IMR-90 (cell line): Measurements from ENCODE around the gene TFPI. TPM values are rescaled to one million over a fixed set of nuclear protein-coding genes. Genes with fewer than 3 reads are reported as not detected.

ENCODE experiments used
- ATAC-seq: fragments of 200-7000 bp; cut with Tn5 transposase; 2 replicates; pipeline ENCODE4 v1.9.1; 2020; ENCODE audit warnings: low read depth, mild to moderate bottlenecking, moderate library complexity
- BruUV-seq: library from RNA; stranded (reverse); fragments of 400-500 nt; replicated peaks from 2 replicates; lab custom pipeline; 2021; lab: Mats Ljungman, UMichigan
- CTCF ChIA-PET: fragments of 300-600 bp; formaldehyde crosslinking; extraction: SDS; loops from one replicate; lab custom pipeline; 2021; ENCODE audit warnings: antibody characterized with exemption; lab: Yijun Ruan, JAX
- POLR2A ChIA-PET: fragments of 300-600 bp; sonication (Branson Sonifier 250); formaldehyde crosslinking; loops from one replicate; lab custom pipeline; 2022; ENCODE audit warnings: antibody characterized with exemption; ENCODE audit not compliant: unreplicated experiment; lab: Charles Lee
- DNase-seq: peaks from one replicate; pipeline ENCODE4 v3.0.0; 2013
- H2AFZ ChIP-seq: replicated peaks from 2 replicates; pipeline ENCODE3; 2013; ENCODE audit warnings: low read length, mild to moderate bottlenecking; ENCODE audit not compliant: poor library complexity
- H2AK5ac ChIP-seq: 2 replicates; pipeline ENCODE4 v1.6.1; 2013; ENCODE audit warnings: low read depth, low read length, inconsistent platforms
- H2AK9ac ChIP-seq: replicated peaks from 2 replicates; pipeline ENCODE3; 2013; ENCODE audit warnings: mild to moderate bottlenecking, low read depth, low read length, moderate library complexity; ENCODE audit not compliant: poor library complexity
- H2BK120ac ChIP-seq: 2 replicates; pipeline ENCODE4 v1.6.1; 2013; ENCODE audit warnings: low read depth, low read length, inconsistent platforms
- H2BK15ac ChIP-seq: 3 replicates; pipeline ENCODE4 v1.6.1; 2013; ENCODE audit warnings: low read depth, low read length, inconsistent platforms
- H2BK20ac ChIP-seq: 2 replicates; pipeline ENCODE4 v1.6.1; 2013; ENCODE audit warnings: low read depth, mild to moderate bottlenecking, inconsistent platforms, low read length, moderate library complexity
- H2BK5ac ChIP-seq: 2 replicates; pipeline ENCODE4 v1.6.1; 2013; ENCODE audit warnings: mild to moderate bottlenecking, low read depth, low read length, inconsistent platforms; ENCODE audit not compliant: poor library complexity, severe bottlenecking
- H3K14ac ChIP-seq: replicated peaks from 2 replicates; pipeline ENCODE4 v1.6.1; 2013; ENCODE audit warnings: low read depth, low read length, inconsistent platforms
- H3K18ac ChIP-seq: 2 replicates; pipeline ENCODE4 v1.6.1; 2013; ENCODE audit warnings: low read depth, low read length, control low read depth
- H3K23ac ChIP-seq: 2 replicates; pipeline ENCODE4 v1.6.1; 2013; ENCODE audit warnings: low read depth, low read length, inconsistent platforms
- H3K27ac ChIP-seq: 2 replicates; pipeline ENCODE4 v1.5.1; 2013; ENCODE audit warnings: mild to moderate bottlenecking, control low read depth, low read length; ENCODE audit not compliant: insufficient read depth
- H3K27me3 ChIP-seq: 2 replicates; pipeline ENCODE4 v1.6.1; 2013; ENCODE audit warnings: low read length; ENCODE audit not compliant: control insufficient read depth, insufficient read depth
- H3K36me3 ChIP-seq: 2 replicates; pipeline ENCODE4 v1.6.1; 2013; ENCODE audit warnings: low read length, mixed read lengths; ENCODE audit not compliant: control insufficient read depth, insufficient read depth
- H3K4ac ChIP-seq: 2 replicates; pipeline ENCODE4 v1.6.1; 2013; ENCODE audit warnings: low read depth, low read length, inconsistent platforms
- H3K4me1 ChIP-seq: 2 replicates; pipeline ENCODE4 v1.6.1; 2013; ENCODE audit warnings: low read length, mixed read lengths; ENCODE audit not compliant: control insufficient read depth, insufficient read depth
- H3K4me2 ChIP-seq: 2 replicates; pipeline ENCODE4 v1.6.1; 2013; ENCODE audit warnings: low read depth, mild to moderate bottlenecking, control low read depth, low read length, moderate library complexity
- H3K4me3 ChIP-seq: 2 replicates; pipeline ENCODE4 v1.5.1; 2013; ENCODE audit warnings: low read depth, mild to moderate bottlenecking, control low read depth, low read length, moderate library complexity; ENCODE audit not compliant: insufficient read depth
- H3K56ac ChIP-seq: 2 replicates; pipeline ENCODE4 v1.6.1; 2013; ENCODE audit warnings: low read length, inconsistent platforms; ENCODE audit not compliant: insufficient read depth; ENCODE audit errors: extremely low read depth
- H3K79me1 ChIP-seq, 2 experiments: 2 replicates each; pipeline ENCODE4 v1.6.1; 2013; ENCODE audit warnings: low read length in 2 of 2, inconsistent platforms in 1 of 2, low read depth in 1 of 2
- H3K9ac ChIP-seq: 2 replicates; pipeline ENCODE4 v1.6.1; 2013; ENCODE audit warnings: low read depth, low read length, control low read depth
- H3K9me1 ChIP-seq: 2 replicates; pipeline ENCODE4 v1.6.1; 2013; ENCODE audit warnings: low read length, inconsistent platforms; ENCODE audit not compliant: insufficient read depth
- H3K9me3 ChIP-seq: 2 replicates; pipeline ENCODE4 v1.6.1; 2013; ENCODE audit warnings: low read length; ENCODE audit not compliant: control insufficient read depth, insufficient read depth
- H4K20me1 ChIP-seq: 2 replicates; pipeline ENCODE4 v1.6.1; 2013; ENCODE audit warnings: low read length, inconsistent platforms; ENCODE audit not compliant: insufficient read depth
- H4K5ac ChIP-seq: 2 replicates; pipeline ENCODE4 v1.6.1; 2013; ENCODE audit warnings: mild to moderate bottlenecking, low read depth, low read length, control low read depth
- H4K8ac ChIP-seq, 2 experiments: 2 replicates each; pipeline ENCODE4 v1.6.1; 2013; ENCODE audit warnings: low read depth in 2 of 2, low read length in 2 of 2, control low read depth in 1 of 2, inconsistent platforms in 1 of 2
- H4K91ac ChIP-seq: 2 replicates; pipeline ENCODE4 v1.6.1; 2013; ENCODE audit warnings: low read depth, low read length, inconsistent platforms; ENCODE audit not compliant: insufficient read depth
- BHLHE40 ChIP-seq: fragments of 150-350 bp; IDR thresholded peaks from 2 replicates; pipeline ENCODE4 v1.6.1; 2016; ENCODE audit warnings: mild to moderate bottlenecking, low read depth, low read length
- CEBPB ChIP-seq: IDR thresholded peaks from 2 replicates; pipeline ENCODE4 v1.6.1; 2012; ENCODE audit warnings: low read depth, low read length, improper control_type of control experiment
- CHD1 ChIP-seq: IDR thresholded peaks from 2 replicates; pipeline ENCODE4 v1.6.1; 2012; ENCODE audit warnings: low read depth, low read length, improper control_type of control experiment
- CTCF ChIP-seq: conservative IDR thresholded peaks from 2 replicates; pipeline ENCODE4 v1.5.1; 2012; ENCODE audit warnings: mild to moderate bottlenecking, low read depth, low read length, improper control_type of control experiment
- MAFK ChIP-seq: IDR thresholded peaks from 2 replicates; pipeline ENCODE4 v1.6.1; 2012; ENCODE audit warnings: low read depth, low read length, improper control_type of control experiment
- NFE2L2 ChIP-seq: fragments of 150-350 bp; IDR thresholded peaks from 2 replicates; pipeline ENCODE4 v1.6.1; 2016; ENCODE audit warnings: low read depth, mild to moderate bottlenecking, low read length
- POLR2A ChIP-seq: IDR thresholded peaks from 2 replicates; pipeline ENCODE4 v1.6.1; 2012; ENCODE audit warnings: mild to moderate bottlenecking, low read depth, low read length
- RAD21 ChIP-seq: IDR thresholded peaks from 2 replicates; pipeline ENCODE4 v1.6.1; 2012; ENCODE audit warnings: low read length, improper control_type of control experiment
- RCOR1 ChIP-seq: IDR thresholded peaks from 2 replicates; pipeline ENCODE4 v1.6.1; 2012; ENCODE audit warnings: mild to moderate bottlenecking, low read length, improper control_type of control experiment; ENCODE audit not compliant: insufficient replicate concordance
- SMC3 ChIP-seq: fragments of 150-350 bp; IDR thresholded peaks from 2 replicates; pipeline ENCODE4 v1.6.1; 2016; ENCODE audit warnings: low read depth, mild to moderate bottlenecking, antibody characterized with exemption, low read length, moderate library complexity
- WGBS, 2 experiments: methylation state at CpG; one replicate each; pipeline versions ENCODE4 v1.1.5 to v1.1.7; 2013; ENCODE audit warnings: missing lambda C conversion rate in 2 of 2; ENCODE audit not compliant: insufficient read length in 1 of 2; ENCODE audit errors: extremely low coverage in 2 of 2; 5-methylcytosine and 5-hydroxymethylcytosine counted together
- dilution Hi-C: fragments of 300-500 bp; cut with HindIII; formaldehyde crosslinking; loops from one replicate; pipeline ENCODE4 v1.14.3; 2018; ENCODE audit warnings: low sequenced_read_pairs; ENCODE audit not compliant: unreplicated experiment
- in situ Hi-C: fragments of 300-500 bp; cut with MboI; formaldehyde crosslinking; loops from 3 replicates; pipeline ENCODE4 v1.14.3; 2019; ENCODE audit warnings: low sequenced_read_pairs, inconsistent platforms, mixed read lengths
- intact Hi-C: fragments of 100-400 bp; cut with micrococcal nuclease; formaldehyde crosslinking; loops from 2 replicates; pipeline ENCODE4 v1.10.0; 2022
- polyA plus RNA-seq, 3 experiments: library from polyadenylated mRNA; depleted of rRNA; stranded (reverse); fragments of >200 nt; gene quantifications; 2 replicates each; pipeline ENCODE4 v1.2.3, GENCODE V29; 2012; ENCODE audit warnings: low replicate concordance in 1 of 3
- total RNA-seq: library from RNA; depleted of rRNA; stranded (reverse); fragments of >200 nt; gene quantifications from 2 replicates; pipeline ENCODE4 v1.2.3, GENCODE V29; 2012
- TF ChIP-seq, protein P1 (sequence below): fragments of 150-350 bp; IDR thresholded peaks from 2 replicates; pipeline ENCODE4 v1.6.1; 2017; ENCODE audit warnings: mild to moderate bottlenecking, antibody characterized with exemption, low read length, low read depth
- TF ChIP-seq, protein P2 (sequence below): fragments of 150-350 bp; IDR thresholded peaks from 2 replicates; pipeline ENCODE4 v1.6.1; 2016; ENCODE audit warnings: low read depth, mild to moderate bottlenecking, low read length, moderate library complexity, borderline replicate concordance

The TFPI gene
- total and polyA plus RNA-seq, 2 of the 4 experiments (the other 2 are of a cell fraction) = 33.9 to 83.0 TPM

- no peak overlapping the region for H2AK5ac ChIP-seq
- BruUV-seq = no TSS peak
Measured at GRCh38 chr2:187519419-187520120, 34.7 kb downstream of the TFPI start.

More at GRCh38 chr2:187519419-187520120, 34.7 kb downstream of the TFPI start:
- POLR2A ChIA-PET = no interaction called here
- Histone ChIP-seq H3K9me3 (peaks cover 4% of the 10 kb centered on the region), H3K56ac (no peak overlapping the region), H3K4me2 (no peak overlapping the region), H2BK20ac (no peak overlapping the region), H2AK9ac (no peak overlapping the region), H4K91ac (no peak overlapping the region), H4K8ac (no peak overlapping the region), H3K4ac (no peak overlapping the region), H3K9me1 (no peaks in the 10 kb centered on the region), H2AFZ (no peak overlapping the region), H3K36me3 (peaks cover 20% of the 10 kb centered on the region), H2BK15ac (no peak overlapping the region), H3K14ac (no peak overlapping the region), H4K20me1 (no peaks in the 10 kb centered on the region), H3K23ac (no peak overlapping the region), H3K9ac (no peak overlapping the region), H3K79me1 (peaks cover 9 to 15% of the 10 kb centered on the region in 2 experiments; a peak in 3 of 4 replicates), H3K4me1 (no peaks in the 10 kb centered on the region), H3K18ac (no peak overlapping the region), H3K27ac (no peak overlapping the region), H4K5ac (no peak overlapping the region), H3K27me3 (no peaks in the 10 kb centered on the region), H2BK5ac (no peak overlapping the region), H3K4me3 (no peak overlapping the region), H2BK120ac (no peak overlapping the region)
- TF ChIP-seq RAD21 = no peak
- TF ChIP-seq, protein P1, sequence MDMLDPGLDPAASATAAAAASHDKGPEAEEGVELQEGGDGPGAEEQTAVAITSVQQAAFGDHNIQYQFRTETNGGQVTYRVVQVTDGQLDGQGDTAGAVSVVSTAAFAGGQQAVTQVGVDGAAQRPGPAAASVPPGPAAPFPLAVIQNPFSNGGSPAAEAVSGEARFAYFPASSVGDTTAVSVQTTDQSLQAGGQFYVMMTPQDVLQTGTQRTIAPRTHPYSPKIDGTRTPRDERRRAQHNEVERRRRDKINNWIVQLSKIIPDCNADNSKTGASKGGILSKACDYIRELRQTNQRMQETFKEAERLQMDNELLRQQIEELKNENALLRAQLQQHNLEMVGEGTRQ = no peak
- no peak for TF ChIP-seq NFE2L2
- no peak for TF ChIP-seq RCOR1
- no peak for TF ChIP-seq CTCF
- TF ChIP-seq CEBPB = no peak
- TF ChIP-seq SMC3 = no peak
- TF ChIP-seq CHD1 = no peak
- TF ChIP-seq, protein P2, sequence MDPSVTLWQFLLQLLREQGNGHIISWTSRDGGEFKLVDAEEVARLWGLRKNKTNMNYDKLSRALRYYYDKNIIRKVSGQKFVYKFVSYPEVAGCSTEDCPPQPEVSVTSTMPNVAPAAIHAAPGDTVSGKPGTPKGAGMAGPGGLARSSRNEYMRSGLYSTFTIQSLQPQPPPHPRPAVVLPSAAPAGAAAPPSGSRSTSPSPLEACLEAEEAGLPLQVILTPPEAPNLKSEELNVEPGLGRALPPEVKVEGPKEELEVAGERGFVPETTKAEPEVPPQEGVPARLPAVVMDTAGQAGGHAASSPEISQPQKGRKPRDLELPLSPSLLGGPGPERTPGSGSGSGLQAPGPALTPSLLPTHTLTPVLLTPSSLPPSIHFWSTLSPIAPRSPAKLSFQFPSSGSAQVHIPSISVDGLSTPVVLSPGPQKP = no peak
- TF ChIP-seq POLR2A = no peak
- TF ChIP-seq BHLHE40 = no peak
- no peak for TF ChIP-seq MAFK
- CTCF ChIA-PET = no interaction called here
- no CpG with 5 or more reads among the region's 7 CpGs for WGBS, 2 experiments
- intact Hi-C loops = no loop called here
- ATAC-seq (no peak), DNase-seq (no peak)
- dilution Hi-C loops = no loop called here
- in situ Hi-C loops = no loop called here
